CD14-positive monocyte (primary cell): ENCODE measurements around the gene PTPRN2. TPM values are rescaled to one million over a fixed set of nuclear protein-coding genes. Genes with fewer than 3 reads are reported as not detected.

Experiments
- DNase-seq, 3 donors: peaks; one replicate each; pipeline ENCODE4 v3.0.0-alpha.2; 2011 to 2022
- H2AFZ ChIP-seq: 2 replicates; pipeline ENCODE4 v1.6.0; 2012; ENCODE audit warnings: mild to moderate bottlenecking, low read depth, low read length, inconsistent platforms; ENCODE audit not compliant: insufficient read depth, poor library complexity, severe bottlenecking
- H3K27ac ChIP-seq, 2 donors: 1 replicate in 1 of 2; 2 replicates in 1 of 2; pipeline ENCODE4 v1.5.1; 2012 to 2013; ENCODE audit warnings: low read length in 2 of 2, control low read depth in 1 of 2, inconsistent platforms in 1 of 2, low read depth in 1 of 2, mild to moderate bottlenecking in 1 of 2
- H3K27me3 ChIP-seq, 2 donors: one replicate each; pipeline versions ENCODE4 v1.6.0 to v1.6.1; 2011 to 2013; ENCODE audit warnings: low read length in 2 of 2; ENCODE audit not compliant: control insufficient read depth in 2 of 2, insufficient read depth in 2 of 2
- H3K36me3 ChIP-seq, 2 donors: replicated peaks in 1 of 2; 1 replicate in 1 of 2; 2 replicates in 1 of 2; pipeline versions ENCODE4 v1.5.1 to v1.6.1; 2012 to 2013; ENCODE audit warnings: low read length in 2 of 2, control low read depth in 1 of 2, inconsistent platforms in 1 of 2, mild to moderate bottlenecking in 1 of 2; ENCODE audit not compliant: insufficient read depth in 2 of 2, control insufficient read depth in 1 of 2
- H3K4me1 ChIP-seq, 2 donors: 1 replicate in 1 of 2; 2 replicates in 1 of 2; pipeline versions ENCODE4 v1.5.1 to v1.6.1; 2012 to 2013; ENCODE audit warnings: low read length in 2 of 2, control low read depth in 1 of 2, inconsistent platforms in 1 of 2, mild to moderate bottlenecking in 1 of 2, moderate library complexity in 1 of 2; ENCODE audit not compliant: insufficient read depth in 2 of 2, control insufficient read depth in 1 of 2
- H3K4me2 ChIP-seq: replicated peaks from 2 replicates; pipeline ENCODE3; 2012; ENCODE audit warnings: low read length, moderate library complexity, mild to moderate bottlenecking; ENCODE audit not compliant: poor library complexity, severe bottlenecking; ENCODE audit errors: extremely low read depth
- H3K4me3 ChIP-seq, 3 experiments: fragments of 200-600 bp in 1 of 3; sonication (generic) in 1 of 3; replicated peaks in 1 of 3; 1 replicate in 2 of 3; 2 replicates in 1 of 3; pipeline ENCODE4 v1.5.1; 2011 to 2013; ENCODE audit warnings: low read length in 3 of 3, mild to moderate bottlenecking in 3 of 3, control low read depth in 2 of 3, low read depth in 2 of 3, inconsistent platforms in 1 of 3, moderate library complexity in 1 of 3
- H3K79me2 ChIP-seq: 2 replicates; pipeline ENCODE4 v1.6.0; 2012; ENCODE audit warnings: mild to moderate bottlenecking, control low read depth, inconsistent platforms, low read length, moderate library complexity; ENCODE audit not compliant: insufficient read depth
- H3K9ac ChIP-seq: 2 replicates; pipeline ENCODE4 v1.6.0; 2017; ENCODE audit warnings: low read length, mild to moderate bottlenecking; ENCODE audit not compliant: insufficient read depth, poor library complexity, severe bottlenecking
- H3K9me3 ChIP-seq, 2 donors: replicated peaks in 1 of 2; 1 replicate in 1 of 2; 2 replicates in 1 of 2; pipeline versions ENCODE4 v1.5.1 to v1.6.1; 2012 to 2013; ENCODE audit warnings: low read length in 2 of 2, control low read depth in 1 of 2; ENCODE audit not compliant: control insufficient read depth in 1 of 2, insufficient read depth in 1 of 2
- H4K20me1 ChIP-seq: 2 replicates; pipeline ENCODE4 v1.6.0; 2012; ENCODE audit warnings: mild to moderate bottlenecking, low read length, control low read depth, moderate library complexity; ENCODE audit not compliant: insufficient read depth
- H3K27ac Mint-ChIP-seq, 7 donors: one replicate each; pipeline ENCODE4 v1.8.0; 2020; ENCODE audit warnings: mild to moderate bottlenecking in 7 of 7, mixed read lengths in 7 of 7, moderate library complexity in 6 of 7, inconsistent platforms in 2 of 7
- H3K27me3 Mint-ChIP-seq, 3 donors: one replicate each; pipeline ENCODE4 v1.8.0; 2021 to 2022; ENCODE audit warnings: low read depth in 3 of 3, mild to moderate bottlenecking in 3 of 3, mixed read lengths in 3 of 3, moderate library complexity in 3 of 3, inconsistent platforms in 1 of 3
- H3K36me3 Mint-ChIP-seq, 2 donors: one replicate each; pipeline ENCODE4 v1.8.0; 2020; ENCODE audit warnings: mixed read lengths in 2 of 2, inconsistent platforms in 1 of 2, mild to moderate bottlenecking in 1 of 2
- H3K4me1 Mint-ChIP-seq: one replicate; pipeline ENCODE4 v1.8.0; 2020; ENCODE audit warnings: mild to moderate bottlenecking, mixed read lengths
- H3K4me3 Mint-ChIP-seq, 2 donors: one replicate each; pipeline ENCODE4 v1.8.0; 2020; ENCODE audit warnings: mild to moderate bottlenecking in 2 of 2, mixed read lengths in 2 of 2, moderate library complexity in 1 of 2
- H3K9me3 Mint-ChIP-seq, 7 donors: one replicate each; pipeline ENCODE4 v1.8.0; 2020 to 2022; ENCODE audit warnings: mixed read lengths in 7 of 7, mild to moderate bottlenecking in 6 of 7, moderate library complexity in 6 of 7, inconsistent platforms in 2 of 7
- WGBS: methylation state at CpG from one replicate; pipeline ENCODE4 v1.1.5; 2013; ENCODE audit warnings: missing lambda C conversion rate; ENCODE audit not compliant: insufficient coverage; 5-methylcytosine and 5-hydroxymethylcytosine counted together
- intact Hi-C, 2 donors: fragments of 100-400 bp; cut with micrococcal nuclease; formaldehyde crosslinking; loops; one replicate each; pipeline versions ENCODE4 v1.15.0 to v1.15.1; 2023
- polyA plus RNA-seq, 3 donors: library from polyadenylated mRNA; depleted of rRNA in 1 of 3; unstranded in 2 of 3; stranded (reverse) in 1 of 3; fragments of 300-500 nt in 2 of 3; fragments of >200 nt in 1 of 3; fragmentation: Illumina TruSeq in 2 of 3; gene quantifications; 1 replicate in 2 of 3; 2 replicates in 1 of 3; pipeline ENCODE4 v1.2.3, GENCODE V29; 2012 to 2021
- TF ChIP-seq, protein P1 (sequence below): fragments of 200-600 bp; IDR thresholded peaks from one replicate; pipeline ENCODE4 v1.8.0; 2022; ENCODE audit warnings: antibody characterized with exemption, mild to moderate bottlenecking

PTPRN2 gene
- polyA plus RNA-seq, 3 donors, result 0.25 to 1.4 (median 0.97) TPM

DNA sequence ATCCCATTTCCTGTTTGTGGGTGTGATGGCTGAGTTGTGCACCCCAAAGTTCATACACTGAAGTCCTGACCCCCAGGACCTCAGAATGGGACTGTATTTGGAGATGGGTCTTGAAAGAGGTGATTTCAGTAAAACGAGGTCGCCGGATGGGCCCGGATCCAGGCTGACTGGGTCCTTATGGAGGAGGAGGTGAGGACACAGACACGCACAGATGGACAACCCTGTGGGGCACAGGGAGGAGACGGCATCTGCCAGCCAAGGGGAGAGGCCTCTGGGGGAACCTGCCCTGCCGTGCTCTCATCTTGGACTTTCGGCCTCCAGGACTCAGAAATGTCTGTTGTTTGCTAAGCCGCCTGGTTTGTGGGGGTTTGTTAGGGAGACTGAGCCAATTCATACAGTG lies 61.1 kb downstream of the PTPRN2 start:
- Mint-ChIP-seq H3K4me1 (no peaks in the 10 kb centered on the region), H3K27me3 (peaks cover 0 to 5% (median 4%) of the 10 kb centered on the region in 3 donors), H3K36me3 (no peaks in the 10 kb centered on the region), H3K9me3 (peaks cover 8 to 16% (median 11%) of the 10 kb centered on the region in 7 donors), H3K4me3 (no peak overlapping the region), H3K27ac (no peak overlapping the region)
- Histone ChIP-seq H3K4me1 (no peaks in the 10 kb centered on the region), H4K20me1 (no peaks in the 10 kb centered on the region), H3K36me3 (no peaks in the 10 kb centered on the region), H3K9me3 (peaks cover 10 to 17% of the 10 kb centered on the region in 2 donors), H2AFZ (no peak overlapping the region), H3K27me3 (no peaks in the 10 kb centered on the region), H3K4me2 (no peak overlapping the region), H3K79me2 (no peaks in the 10 kb centered on the region), H3K4me3 (no peak overlapping the region), H3K27ac (no peak overlapping the region), H3K9ac (no peak overlapping the region)
- DNase-seq, result no peak
- TF ChIP-seq, protein P1, sequence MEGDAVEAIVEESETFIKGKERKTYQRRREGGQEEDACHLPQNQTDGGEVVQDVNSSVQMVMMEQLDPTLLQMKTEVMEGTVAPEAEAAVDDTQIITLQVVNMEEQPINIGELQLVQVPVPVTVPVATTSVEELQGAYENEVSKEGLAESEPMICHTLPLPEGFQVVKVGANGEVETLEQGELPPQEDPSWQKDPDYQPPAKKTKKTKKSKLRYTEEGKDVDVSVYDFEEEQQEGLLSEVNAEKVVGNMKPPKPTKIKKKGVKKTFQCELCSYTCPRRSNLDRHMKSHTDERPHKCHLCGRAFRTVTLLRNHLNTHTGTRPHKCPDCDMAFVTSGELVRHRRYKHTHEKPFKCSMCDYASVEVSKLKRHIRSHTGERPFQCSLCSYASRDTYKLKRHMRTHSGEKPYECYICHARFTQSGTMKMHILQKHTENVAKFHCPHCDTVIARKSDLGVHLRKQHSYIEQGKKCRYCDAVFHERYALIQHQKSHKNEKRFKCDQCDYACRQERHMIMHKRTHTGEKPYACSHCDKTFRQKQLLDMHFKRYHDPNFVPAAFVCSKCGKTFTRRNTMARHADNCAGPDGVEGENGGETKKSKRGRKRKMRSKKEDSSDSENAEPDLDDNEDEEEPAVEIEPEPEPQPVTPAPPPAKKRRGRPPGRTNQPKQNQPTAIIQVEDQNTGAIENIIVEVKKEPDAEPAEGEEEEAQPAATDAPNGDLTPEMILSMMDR, result no peak
- 98% methylated on average over 5 of the region's 9 CpGs for WGBS
- intact Hi-C loops, result no loop called here

DNA sequence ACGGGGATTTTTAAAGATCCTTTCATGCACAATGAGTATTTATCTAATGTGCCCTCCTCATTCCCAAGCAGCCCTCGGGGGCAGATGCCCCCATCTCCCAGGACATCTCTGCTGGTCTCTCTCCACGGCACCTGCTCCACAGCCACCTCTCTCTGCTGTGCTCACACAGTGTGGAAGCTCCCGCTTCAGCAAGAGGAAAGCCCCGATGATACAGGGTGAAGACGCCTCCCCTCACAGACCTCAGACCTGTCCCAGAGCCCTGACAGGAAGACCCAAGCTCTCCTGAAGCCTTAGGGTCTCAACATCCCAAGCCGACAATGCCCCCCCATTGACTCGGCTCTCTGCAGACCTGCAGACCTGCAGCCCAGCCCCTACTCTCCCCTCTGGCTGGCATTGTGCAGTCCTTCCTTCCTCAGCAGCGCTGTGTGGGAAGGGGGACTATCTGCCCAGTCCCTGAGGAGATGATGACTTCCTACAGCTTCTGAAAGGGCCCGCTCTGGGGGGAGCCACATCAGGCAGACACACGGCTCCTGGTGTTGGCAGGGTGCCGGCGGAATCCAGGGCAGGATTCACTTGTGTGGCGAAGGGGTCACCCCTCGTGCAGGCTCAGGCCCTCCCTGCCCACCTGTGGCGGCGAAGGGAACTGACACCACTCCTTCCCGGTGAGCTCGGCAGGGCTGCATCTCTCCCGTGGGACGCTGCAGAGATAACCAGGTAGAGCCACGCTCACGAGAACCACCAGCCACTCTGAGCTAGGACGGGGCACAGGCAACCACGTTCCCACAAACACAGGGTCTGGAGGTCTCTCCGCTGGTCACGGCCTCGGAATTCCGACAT lies 61.8 kb downstream of the PTPRN2 start:
- intact Hi-C loops, result no loop called here
- no peaks in the 10 kb centered on the region for H3K79me2 ChIP-seq
- Mint-ChIP-seq H3K27ac (peak overlapping the region in 1 of 7 donors; percentile 16), H3K4me1 (no peaks in the 10 kb centered on the region), H3K9me3 (peaks cover 8 to 19% (median 12%) of the 10 kb centered on the region in 7 donors), H3K4me3 (no peak overlapping the region), H3K27me3 (peaks cover 0 to 5% (median 4%) of the 10 kb centered on the region in 3 donors), H3K36me3 (no peaks in the 10 kb centered on the region)
- no peak overlapping the region for H3K9ac ChIP-seq
- H3K4me2 ChIP-seq, result no peak overlapping the region
- no peak for DNase-seq
- H2AFZ ChIP-seq, result no peak overlapping the region
- no peaks in the 10 kb centered on the region for H3K27me3 ChIP-seq
- 90% methylated on average over 25 of the region's 29 CpGs for WGBS
- H3K4me3 ChIP-seq, result no peak overlapping the region
- H3K27ac ChIP-seq, result no peak overlapping the region
- peaks cover 10 to 20% of the 10 kb centered on the region in 2 donors for H3K9me3 ChIP-seq
- H3K36me3 ChIP-seq, result no peaks in the 10 kb centered on the region
- TF ChIP-seq, protein P1, result no peak
- H3K4me1 ChIP-seq, result no peaks in the 10 kb centered on the region
- no peaks in the 10 kb centered on the region for H4K20me1 ChIP-seq
